Tibial nerve (tissue), 4 donors: Measurements from ENCODE around the gene GRP.

Experiments used
- EP300 ChIP-seq, 2 donors: sonication (generic); formaldehyde crosslinking; IDR thresholded peaks; one replicate each; pipeline ENCODE4 v1.6.1; 2017; ENCODE audit warnings: antibody characterized with exemption in 2 of 2, mild to moderate bottlenecking in 1 of 2
- TF ChIP-seq, protein P1 (sequence below), 5 experiments: fragments of 200-600 bp in 3 of 5; fragments of 450-650 bp in 2 of 5; sonication (generic) in 3 of 5; IDR thresholded peaks; one replicate each; pipeline ENCODE4 v1.5.1; 2016 to 2019; ENCODE audit warnings: antibody characterized with exemption in 5 of 5, mild to moderate bottlenecking in 3 of 5, moderate library complexity in 2 of 5

- TF ChIP-seq, protein P1, sequence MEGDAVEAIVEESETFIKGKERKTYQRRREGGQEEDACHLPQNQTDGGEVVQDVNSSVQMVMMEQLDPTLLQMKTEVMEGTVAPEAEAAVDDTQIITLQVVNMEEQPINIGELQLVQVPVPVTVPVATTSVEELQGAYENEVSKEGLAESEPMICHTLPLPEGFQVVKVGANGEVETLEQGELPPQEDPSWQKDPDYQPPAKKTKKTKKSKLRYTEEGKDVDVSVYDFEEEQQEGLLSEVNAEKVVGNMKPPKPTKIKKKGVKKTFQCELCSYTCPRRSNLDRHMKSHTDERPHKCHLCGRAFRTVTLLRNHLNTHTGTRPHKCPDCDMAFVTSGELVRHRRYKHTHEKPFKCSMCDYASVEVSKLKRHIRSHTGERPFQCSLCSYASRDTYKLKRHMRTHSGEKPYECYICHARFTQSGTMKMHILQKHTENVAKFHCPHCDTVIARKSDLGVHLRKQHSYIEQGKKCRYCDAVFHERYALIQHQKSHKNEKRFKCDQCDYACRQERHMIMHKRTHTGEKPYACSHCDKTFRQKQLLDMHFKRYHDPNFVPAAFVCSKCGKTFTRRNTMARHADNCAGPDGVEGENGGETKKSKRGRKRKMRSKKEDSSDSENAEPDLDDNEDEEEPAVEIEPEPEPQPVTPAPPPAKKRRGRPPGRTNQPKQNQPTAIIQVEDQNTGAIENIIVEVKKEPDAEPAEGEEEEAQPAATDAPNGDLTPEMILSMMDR (IDR thresholded peaks at IDR 0.05), result no peak
- no peak for TF ChIP-seq EP300 (IDR thresholded peaks at IDR 0.05)
These were observed 1.9 kb upstream of the GRP start for GRCh38 chr18:59218018-59218417.
